ENCODE data around the gene HOXA11. TPM values are rescaled to one million over a fixed set of nuclear protein-coding genes. Genes with fewer than 3 reads are reported as not detected.

The HOXA11 gene
- total RNA-seq, 6 donors from 2014 or later: not detected

DNA sequence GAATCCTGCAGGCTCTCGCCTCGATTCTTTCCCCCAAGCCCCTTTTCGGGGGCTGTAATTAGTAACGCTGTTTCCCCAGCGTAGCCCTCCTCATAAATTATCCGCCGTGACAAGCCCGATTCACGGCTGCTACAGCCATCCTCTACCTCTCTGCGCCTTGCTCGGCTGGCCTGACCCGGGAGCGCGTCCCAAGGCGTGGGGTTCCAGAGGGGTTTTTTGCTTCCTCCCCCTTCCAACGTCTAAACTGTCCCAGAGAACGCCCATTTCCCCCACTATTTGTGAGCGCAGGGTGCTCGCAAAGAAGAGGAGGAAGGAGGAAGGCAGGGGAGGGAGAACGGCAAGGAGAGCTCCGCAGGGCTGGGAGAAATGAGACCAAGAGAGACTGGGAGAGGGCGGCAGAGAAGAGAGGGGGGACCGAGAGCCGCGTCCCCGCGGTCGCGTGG is 42.4 kb downstream of the HOXA11 start:
- peak overlapping the region; percentile 47 to 74 (median 56) for H3K4me3 ChIP-seq
- ATAC-seq (ENCODE audit: low FRiP score in 2 of 2): no peak
- TF ChIP-seq POLR2AphosphoS5 (IDR thresholded peaks at IDR 0.05) (no peak), POLR2A (IDR thresholded peaks at IDR 0.05) (no peak), EP300 (IDR thresholded peaks at IDR 0.05) (no peak), CTCF (IDR thresholded peaks at IDR 0.05) (no peak)
- H3K27me3 ChIP-seq: peaks cover 0 to 15% (median 7%) of the 10 kb centered on the region in 4 donors
- WGBS, 2 donors: 25 to 33% methylated on average over 29 of the region's 29 CpGs
- no peaks in the 10 kb centered on the region for H3K36me3 ChIP-seq
- no peaks in the 10 kb centered on the region for H3K9me3 ChIP-seq
- peaks cover 4 to 25% (median 4%) of the 10 kb centered on the region in 4 donors for H3K4me1 ChIP-seq
- H3K27ac ChIP-seq: peak overlapping the region; percentile 94 to 98 (median 96)
- DNase-seq: peak in 1 of 2 donors; percentile 50

GRCh38 chr7:27141923-27142579 is 43.0 kb downstream of the HOXA11 start:
- H3K4me1 ChIP-seq: peaks cover 0 to 19% (median 2%) of the 10 kb centered on the region in 4 donors
- peaks cover 0 to 12% (median 5%) of the 10 kb centered on the region in 4 donors for H3K27me3 ChIP-seq
- no peaks in the 10 kb centered on the region for H3K9me3 ChIP-seq
- 14 to 39% methylated on average over 23 to 30 of the region's 30 CpGs for WGBS, 2 donors
- DNase-seq (peak in 1 of 2 donors; percentile 70), ATAC-seq (ENCODE audit: low FRiP score in 2 of 2) (peak in 1 of 2 donors; percentile 8)
- peak overlapping the region; percentile 47 to 74 (median 56) for H3K4me3 ChIP-seq
- peak overlapping the region; percentile 94 to 98 (median 96) for H3K27ac ChIP-seq
- no peaks in the 10 kb centered on the region for H3K36me3 ChIP-seq
- TF ChIP-seq CTCF (IDR thresholded peaks at IDR 0.05) (peak in 1 of 6 experiments; percentile 27), POLR2A (IDR thresholded peaks at IDR 0.05) (no peak), EP300 (IDR thresholded peaks at IDR 0.05) (no peak), POLR2AphosphoS5 (IDR thresholded peaks at IDR 0.05) (no peak)

DNA sequence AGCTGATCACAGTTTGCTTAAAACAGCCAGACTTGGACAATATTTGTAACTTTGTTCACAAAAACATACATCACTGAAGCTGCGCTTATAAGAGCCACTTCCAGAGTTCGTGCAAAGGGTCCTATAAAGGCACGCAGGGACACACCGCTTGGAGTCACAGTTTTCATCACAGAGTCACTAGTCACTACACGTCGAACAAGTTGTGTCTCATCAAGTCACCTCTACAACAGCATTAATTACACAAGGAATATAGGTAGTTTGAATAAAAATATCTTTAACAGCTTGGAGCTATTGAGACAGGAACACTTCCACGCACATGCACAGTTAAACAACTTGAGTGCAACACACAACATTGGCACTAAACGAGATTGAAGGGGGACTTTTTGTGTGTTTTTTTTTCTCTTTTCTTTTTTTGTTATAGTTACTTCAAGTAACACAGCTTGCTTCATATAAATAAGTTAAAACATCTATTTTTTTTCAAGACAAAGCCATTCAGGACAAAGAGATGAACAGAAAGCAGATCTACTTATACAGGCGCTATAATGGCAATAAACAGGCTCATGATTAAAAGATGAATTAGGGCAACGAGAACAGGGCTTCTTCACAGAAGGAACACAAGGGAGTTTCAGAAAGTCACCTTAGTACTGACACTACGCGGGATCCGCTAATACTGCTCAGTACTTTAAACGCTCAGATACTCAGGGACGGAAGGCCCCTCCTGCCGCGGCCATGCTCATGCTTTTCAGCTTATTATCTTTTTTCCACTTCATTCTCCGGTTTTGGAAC is 43.7 kb downstream of the HOXA11 start:
- H3K4me3 ChIP-seq: peak overlapping the region; percentile 47 to 74 (median 56)
- DNase-seq (no peak), ATAC-seq (ENCODE audit: low FRiP score in 2 of 2) (no peak)
- H3K36me3 ChIP-seq: no peaks in the 10 kb centered on the region
- H3K27me3 ChIP-seq: peaks cover 0 to 12% (median 5%) of the 10 kb centered on the region in 4 donors
- peak overlapping the region; percentile 94 to 98 (median 96) for H3K27ac ChIP-seq
- H3K4me1 ChIP-seq: peaks cover 4 to 24% (median 8%) of the 10 kb centered on the region in 4 donors
- TF ChIP-seq POLR2A (IDR thresholded peaks at IDR 0.05) (no peak), POLR2AphosphoS5 (IDR thresholded peaks at IDR 0.05) (peak in 1 of 2 donors; percentile 4)
- no peaks in the 10 kb centered on the region for H3K9me3 ChIP-seq
- WGBS, 2 donors: 38 to 42% methylated on average over 18 of the region's 18 CpGs

DNA sequence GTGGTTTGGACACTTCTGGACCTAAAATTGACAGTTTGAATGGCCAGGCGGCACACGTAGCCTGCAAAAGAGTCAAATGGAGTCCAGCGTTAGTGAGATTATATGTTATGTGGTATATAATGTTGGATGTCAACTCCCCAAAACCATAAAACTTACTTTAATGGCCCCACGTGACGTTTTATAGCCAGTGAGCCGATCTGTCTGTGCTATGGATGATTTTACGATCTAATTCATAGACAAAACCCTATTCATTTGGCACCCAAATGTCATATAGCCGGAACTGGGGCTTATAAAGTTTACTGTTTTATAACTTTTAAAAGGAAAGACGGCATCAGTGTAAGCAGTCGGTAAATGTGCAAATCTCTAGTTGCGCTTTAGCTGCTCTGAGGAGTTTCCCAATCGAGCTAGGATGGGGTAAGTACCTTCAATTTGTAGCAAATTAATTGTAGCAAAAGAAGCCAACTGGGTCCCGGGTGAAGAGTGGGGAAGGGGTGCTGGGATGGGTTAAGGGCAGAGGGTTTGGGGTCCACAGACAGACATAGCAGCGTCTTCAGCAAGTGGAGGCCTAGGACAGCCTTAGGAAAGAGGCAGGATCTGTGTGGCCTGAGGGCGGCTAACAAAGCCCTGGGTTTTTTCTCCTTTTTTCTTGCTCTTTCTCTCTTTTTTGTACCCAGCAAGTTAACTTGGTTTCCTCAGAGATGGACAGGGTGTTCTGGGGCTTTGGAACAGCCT is 44.7 kb downstream of the HOXA11 start:
- peaks cover 0 to 12% (median 5%) of the 10 kb centered on the region in 4 donors for H3K27me3 ChIP-seq
- peaks cover 11 to 35% (median 15%) of the 10 kb centered on the region in 4 donors for H3K4me1 ChIP-seq
- H3K4me3 ChIP-seq: peak overlapping the region in 3 of 4 donors; percentile 49 to 74 (median 62)
- no peak for ATAC-seq (ENCODE audit: low FRiP score in 2 of 2)
- no peaks in the 10 kb centered on the region for H3K36me3 ChIP-seq
- TF ChIP-seq POLR2A (IDR thresholded peaks at IDR 0.05) (no peak), EP300 (IDR thresholded peaks at IDR 0.05) (no peak), CTCF (IDR thresholded peaks at IDR 0.05) (no peak), POLR2AphosphoS5 (IDR thresholded peaks at IDR 0.05) (no peak)
- peak overlapping the region; percentile 94 to 98 (median 96) for H3K27ac ChIP-seq
- 49% methylated on average over 15 of the region's 15 CpGs for WGBS, 2 donors
- no peaks in the 10 kb centered on the region for H3K9me3 ChIP-seq
- no peak for DNase-seq
